Neutrophil (primary cell): ENCODE data around the gene BMP5.

Source experiments
- H3K27ac ChIP-seq: fragments of 200-600 bp; sonication (generic); 2 replicates; pipeline ENCODE4 v1.5.1; 2016; ENCODE audit warnings: mild to moderate bottlenecking, moderate library complexity
- H3K27me3 ChIP-seq: fragments of 200-600 bp; sonication (generic); 2 replicates; pipeline ENCODE4 v1.6.0; 2016; ENCODE audit warnings: mild to moderate bottlenecking
- H3K36me3 ChIP-seq: fragments of 200-600 bp; sonication (generic); 2 replicates; pipeline ENCODE4 v1.5.1; 2017
- H3K4me1 ChIP-seq, 2 experiments: fragments of 200-600 bp in 1 of 2; sonication (generic) in 1 of 2; 1 replicate in 1 of 2; 2 replicates in 1 of 2; pipeline versions ENCODE4 v1.5.1 to v1.6.1; 2013 to 2016; ENCODE audit warnings: low read depth in 1 of 2, low read length in 1 of 2, mild to moderate bottlenecking in 1 of 2, moderate library complexity in 1 of 2; ENCODE audit not compliant: control insufficient read depth in 1 of 2, insufficient read depth in 1 of 2
- H3K4me3 ChIP-seq, 2 experiments: fragments of 200-600 bp in 1 of 2; sonication (generic) in 1 of 2; 1 replicate in 1 of 2; 2 replicates in 1 of 2; pipeline ENCODE4 v1.5.1; 2013 to 2016; ENCODE audit warnings: low read depth in 1 of 2, low read length in 1 of 2, mild to moderate bottlenecking in 1 of 2, moderate library complexity in 1 of 2
- H3K9me3 ChIP-seq: fragments of 200-600 bp; sonication (generic); 2 replicates; pipeline ENCODE4 v1.5.1; 2016
- TF ChIP-seq, protein P1 (sequence below): fragments of 200-600 bp; sonication (generic); IDR thresholded peaks from 2 replicates; pipeline ENCODE4 v1.5.1; 2016; ENCODE audit warnings: antibody characterized with exemption

BMP5 gene

DNA sequence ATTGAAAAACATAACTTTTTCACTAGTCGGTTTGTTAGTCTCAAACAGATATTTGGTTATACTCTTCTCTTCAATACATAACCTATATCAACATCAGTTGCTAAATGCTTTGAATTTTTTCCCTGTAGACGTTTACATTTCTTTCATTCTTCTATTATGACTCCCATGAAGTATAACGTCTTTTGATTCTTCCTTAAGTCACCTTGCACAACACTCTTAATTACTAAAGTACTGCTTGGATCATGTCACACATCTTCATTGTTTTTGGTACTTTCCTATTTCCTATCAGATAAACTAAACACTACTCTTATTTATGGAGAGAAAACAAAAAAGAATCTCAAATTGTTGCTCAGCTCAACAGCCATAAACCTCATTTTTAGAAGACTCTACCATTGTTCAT is 23.0 kb upstream of the BMP5 start:
- no peaks in the 10 kb centered on the region for H3K27me3 ChIP-seq
- TF ChIP-seq, protein P1, sequence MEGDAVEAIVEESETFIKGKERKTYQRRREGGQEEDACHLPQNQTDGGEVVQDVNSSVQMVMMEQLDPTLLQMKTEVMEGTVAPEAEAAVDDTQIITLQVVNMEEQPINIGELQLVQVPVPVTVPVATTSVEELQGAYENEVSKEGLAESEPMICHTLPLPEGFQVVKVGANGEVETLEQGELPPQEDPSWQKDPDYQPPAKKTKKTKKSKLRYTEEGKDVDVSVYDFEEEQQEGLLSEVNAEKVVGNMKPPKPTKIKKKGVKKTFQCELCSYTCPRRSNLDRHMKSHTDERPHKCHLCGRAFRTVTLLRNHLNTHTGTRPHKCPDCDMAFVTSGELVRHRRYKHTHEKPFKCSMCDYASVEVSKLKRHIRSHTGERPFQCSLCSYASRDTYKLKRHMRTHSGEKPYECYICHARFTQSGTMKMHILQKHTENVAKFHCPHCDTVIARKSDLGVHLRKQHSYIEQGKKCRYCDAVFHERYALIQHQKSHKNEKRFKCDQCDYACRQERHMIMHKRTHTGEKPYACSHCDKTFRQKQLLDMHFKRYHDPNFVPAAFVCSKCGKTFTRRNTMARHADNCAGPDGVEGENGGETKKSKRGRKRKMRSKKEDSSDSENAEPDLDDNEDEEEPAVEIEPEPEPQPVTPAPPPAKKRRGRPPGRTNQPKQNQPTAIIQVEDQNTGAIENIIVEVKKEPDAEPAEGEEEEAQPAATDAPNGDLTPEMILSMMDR, result no peak
- H3K27ac ChIP-seq, result no peak overlapping the region
- H3K36me3 ChIP-seq, result no peaks in the 10 kb centered on the region
- no peaks in the 10 kb centered on the region for H3K4me1 ChIP-seq
- H3K9me3 ChIP-seq, result no peaks in the 10 kb centered on the region
- no peak overlapping the region for H3K4me3 ChIP-seq

DNA sequence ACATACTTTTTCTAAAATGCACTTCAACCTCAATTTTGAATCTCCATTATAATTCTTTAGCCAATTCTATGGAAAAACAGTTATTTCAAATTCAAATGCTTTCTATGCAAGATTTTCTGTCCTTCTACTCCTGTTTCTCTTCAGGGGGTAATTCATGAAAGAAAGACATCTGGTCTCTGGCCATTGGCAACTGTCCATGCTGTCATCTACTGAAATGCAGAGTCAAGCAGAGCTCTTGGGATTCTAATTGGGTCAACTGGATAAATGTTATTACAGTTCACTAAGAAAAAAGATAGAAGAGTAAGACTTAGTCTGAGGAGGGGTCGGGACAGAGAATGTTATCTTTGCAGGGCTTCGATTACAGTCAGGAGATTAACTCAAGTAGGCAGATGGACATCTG is 22.0 kb upstream of the BMP5 start:
- H3K4me1 ChIP-seq, result no peaks in the 10 kb centered on the region
- H3K4me3 ChIP-seq, result no peak overlapping the region
- H3K9me3 ChIP-seq, result no peaks in the 10 kb centered on the region
- no peaks in the 10 kb centered on the region for H3K36me3 ChIP-seq
- H3K27ac ChIP-seq, result no peak overlapping the region
- TF ChIP-seq, protein P1, result no peak
- no peaks in the 10 kb centered on the region for H3K27me3 ChIP-seq

DNA sequence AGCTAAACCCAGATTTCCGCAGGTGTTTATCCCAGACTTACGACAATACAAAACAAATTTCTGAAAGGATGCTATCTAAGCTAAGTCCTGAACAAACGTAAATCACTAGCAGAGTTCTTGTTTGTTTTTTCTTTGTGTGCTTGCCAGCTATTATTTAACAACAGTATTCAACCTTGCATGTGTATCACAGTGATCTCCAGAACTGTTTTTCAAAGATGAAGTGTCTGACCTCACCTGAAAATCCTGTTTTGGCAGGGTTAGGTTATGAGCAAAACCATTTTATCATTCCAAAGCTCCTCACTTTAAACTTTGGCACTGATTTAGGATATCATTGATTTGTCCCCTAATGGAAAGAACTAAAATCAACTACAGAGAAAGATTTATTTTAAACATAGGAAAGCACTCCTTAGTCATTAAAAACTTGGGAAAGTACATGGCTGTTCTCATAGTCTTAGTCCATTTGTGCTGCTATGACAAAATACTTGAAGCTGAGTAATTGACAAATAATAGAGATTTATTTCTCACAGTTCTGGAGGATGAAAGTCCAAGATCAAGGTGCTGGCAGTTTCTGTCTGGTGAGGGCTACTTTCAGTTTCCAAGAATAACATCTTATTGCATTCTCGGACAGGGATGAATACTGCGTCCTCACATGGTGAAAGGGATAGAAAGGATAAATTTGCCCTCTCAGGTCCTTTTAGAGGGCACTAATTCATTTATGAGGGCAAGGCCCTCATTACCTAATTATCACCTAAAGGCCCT is 20.8 kb upstream of the BMP5 start:
- H3K4me1 ChIP-seq, result no peaks in the 10 kb centered on the region
- no peak overlapping the region for H3K27ac ChIP-seq

DNA sequence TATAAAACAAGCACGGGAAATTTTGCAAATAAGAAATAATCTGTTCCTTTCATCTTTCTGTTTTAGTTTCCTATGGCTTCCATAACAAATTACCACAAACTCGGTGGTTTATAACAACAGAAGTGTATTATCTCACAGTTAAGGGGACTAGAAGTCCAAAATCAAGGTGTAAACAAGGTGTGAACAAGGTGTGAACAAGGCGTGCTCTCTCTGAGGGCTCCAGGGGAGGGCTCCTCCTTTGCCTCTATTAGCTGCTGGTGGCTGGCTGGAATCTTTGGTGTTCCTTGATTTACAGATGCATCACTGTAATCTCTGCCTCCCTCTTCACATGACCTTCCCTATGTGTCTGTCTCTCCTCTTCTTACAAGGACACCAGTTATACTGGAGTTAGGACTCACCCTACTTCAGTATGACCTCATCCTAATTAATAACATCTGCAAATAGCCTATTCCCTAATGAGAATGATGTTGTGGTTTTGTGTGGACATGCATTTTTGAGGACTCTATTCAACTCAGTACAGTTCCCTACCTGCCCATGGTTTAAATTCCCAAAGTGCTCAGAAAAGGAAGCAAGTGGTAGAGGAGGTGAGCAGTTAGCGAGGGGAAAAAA is 17.5 kb upstream of the BMP5 start:
- Histone ChIP-seq H3K36me3 (no peaks in the 10 kb centered on the region), H3K9me3 (no peaks in the 10 kb centered on the region), H3K27me3 (no peaks in the 10 kb centered on the region), H3K4me3 (no peak overlapping the region), H3K27ac (no peak overlapping the region), H3K4me1 (no peaks in the 10 kb centered on the region)
- TF ChIP-seq, protein P1, result no peak

More for the DNA sequence above, 20.8 kb upstream of the BMP5 start:
- TF ChIP-seq, protein P1, result no peak
- Histone ChIP-seq H3K4me3 (no peak overlapping the region), H3K36me3 (no peaks in the 10 kb centered on the region), H3K27me3 (no peaks in the 10 kb centered on the region), H3K9me3 (no peaks in the 10 kb centered on the region)

DNA sequence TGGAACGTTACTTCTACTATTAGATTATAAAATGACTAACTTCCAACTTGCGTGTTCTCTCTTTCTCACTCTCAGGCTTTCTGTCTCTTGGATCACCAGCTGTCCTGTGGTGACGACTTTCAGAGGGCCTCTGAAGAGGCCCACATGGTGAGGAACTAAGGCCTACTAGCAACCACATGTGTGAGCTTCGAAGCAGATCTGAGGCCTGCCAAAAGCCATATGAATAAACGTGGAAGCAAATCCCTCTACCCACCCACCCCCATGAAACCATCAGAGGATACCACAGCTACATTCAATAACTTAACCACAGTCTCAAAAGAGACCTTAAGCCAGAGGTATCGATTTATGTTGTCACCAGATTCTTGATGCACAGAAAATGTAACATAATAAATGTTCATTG is 13.5 kb upstream of the BMP5 start:
- TF ChIP-seq, protein P1, result no peak
- no peak overlapping the region for H3K4me3 ChIP-seq
- no peaks in the 10 kb centered on the region for H3K27me3 ChIP-seq
- no peak overlapping the region for H3K27ac ChIP-seq
- no peaks in the 10 kb centered on the region for H3K9me3 ChIP-seq
- H3K4me1 ChIP-seq, result no peaks in the 10 kb centered on the region
- no peaks in the 10 kb centered on the region for H3K36me3 ChIP-seq
